A673 (cell line): Measurements from ENCODE around the gene NUTM2D. TPM values are rescaled to one million over a fixed set of nuclear protein-coding genes. Genes with fewer than 3 reads are reported as not detected.
"Not testable (repeated sequence)": the region's sequence is repeated elsewhere in the genome, so short reads cannot be mapped to it uniquely, and the experiment has no call there.

Experiments used
- BruUV-seq: library from RNA; stranded (reverse); fragments of 400-500 nt; replicated peaks from 2 replicates; lab custom pipeline; 2021; lab: Mats Ljungman, UMichigan
- CTCF ChIA-PET: fragments of 300-600 bp; sonication (Branson Sonifier 250); formaldehyde crosslinking; loops from one replicate; lab custom pipeline; 2022; ENCODE audit warnings: antibody characterized with exemption; lab: Charles Lee
- POLR2A ChIA-PET: fragments of 300-600 bp; sonication (Branson Sonifier 250); formaldehyde crosslinking; loops from one replicate; lab custom pipeline; 2022; ENCODE audit warnings: antibody characterized with exemption; ENCODE audit not compliant: low non-redundant PET; lab: Charles Lee
- DNase-seq: peaks from one replicate; pipeline ENCODE4 v3.0.0-alpha.2; 2015; ENCODE audit warnings: low spot score
- H3K27ac ChIP-seq: fragments of 200-600 bp; sonication (generic); 2 replicates; pipeline ENCODE4 v1.5.1; 2016; ENCODE audit warnings: mixed run types, low read depth, mild to moderate bottlenecking, mixed read lengths, antibody characterized with exemption, low read length; ENCODE audit not compliant: poor library complexity, severe bottlenecking
- H3K27me3 ChIP-seq: fragments of 200-600 bp; sonication (generic); replicated peaks from 2 replicates; pipeline ENCODE4 v1.6.1; 2017; ENCODE audit warnings: mixed run types, low read depth, mild to moderate bottlenecking, mixed read lengths, antibody characterized with exemption, low read length; ENCODE audit not compliant: insufficient read depth, poor library complexity
- H3K36me3 ChIP-seq: fragments of 200-600 bp; sonication (generic); 2 replicates; pipeline ENCODE4 v1.6.1; 2016; ENCODE audit warnings: mixed run types, mild to moderate bottlenecking, mixed read lengths, antibody characterized with exemption, low read length; ENCODE audit not compliant: insufficient read depth, poor library complexity, severe bottlenecking
- H3K4me1 ChIP-seq: fragments of 200-600 bp; sonication (generic); 2 replicates; pipeline ENCODE4 v1.6.1; 2017; ENCODE audit warnings: mixed run types, mild to moderate bottlenecking, mixed read lengths, antibody characterized with exemption, low read length; ENCODE audit not compliant: insufficient read depth, poor library complexity, severe bottlenecking
- H3K4me3 ChIP-seq: fragments of 200-600 bp; sonication (generic); 2 replicates; pipeline ENCODE4 v1.5.1; 2016; ENCODE audit warnings: low read depth, mixed run types, mild to moderate bottlenecking, mixed read lengths, low read length; ENCODE audit not compliant: poor library complexity, severe bottlenecking
- H3K9me3 ChIP-seq: fragments of 200-600 bp; sonication (generic); 2 replicates; pipeline ENCODE4 v1.6.1; 2016; ENCODE audit warnings: mixed run types, low read depth, mild to moderate bottlenecking, mixed read lengths, antibody characterized with exemption, low read length; ENCODE audit not compliant: poor library complexity, severe bottlenecking
- intact Hi-C: fragments of 100-400 bp; cut with micrococcal nuclease; formaldehyde crosslinking; loops from one replicate; pipeline ENCODE4 v1.10.0; 2022; ENCODE audit not compliant: unreplicated experiment
- total RNA-seq: library from RNA; stranded (reverse); gene quantifications from 2 replicates; pipeline ENCODE4 v1.2.3, GENCODE V29; 2021

The NUTM2D gene
- total RNA-seq, 1 experiment from 2014 or later = 1.3 TPM

GRCh38 chr10:87398436-87398835 lies 40.9 kb downstream of the NUTM2D start:
- POLR2A ChIA-PET, intact Hi-C loops, H3K4me3 ChIP-seq, DNase-seq, H3K36me3 ChIP-seq, H3K9me3 ChIP-seq, CTCF ChIA-PET, H3K27me3 ChIP-seq, H3K27ac ChIP-seq, BruUV-seq, H3K4me1 ChIP-seq: not testable (repeated sequence)

GRCh38 chr10:87407516-87408467 lies 50.2 kb downstream of the NUTM2D start:
- intact Hi-C loops, H3K36me3 ChIP-seq, H3K9me3 ChIP-seq, BruUV-seq, H3K27ac ChIP-seq, POLR2A ChIA-PET, H3K4me3 ChIP-seq, CTCF ChIA-PET, H3K4me1 ChIP-seq: not testable (repeated sequence)
- peaks cover 33% of the 10 kb centered on the region for H3K27me3 ChIP-seq
- peak; percentile 31 for DNase-seq

- H3K36me3 ChIP-seq, intact Hi-C loops: not testable (repeated sequence)
Observed at GRCh38 chr10:87413921-87414320, 56.4 kb downstream of the NUTM2D start.

More at GRCh38 chr10:87413921-87414320, 56.4 kb downstream of the NUTM2D start:
- BruUV-seq, DNase-seq, CTCF ChIA-PET, H3K27ac ChIP-seq, H3K4me3 ChIP-seq, POLR2A ChIA-PET, H3K9me3 ChIP-seq, H3K4me1 ChIP-seq: not testable (repeated sequence)
- H3K27me3 ChIP-seq = peaks cover 12% of the 10 kb centered on the region

Other genes with a start within 250 kb of the NUTM2D start
- gene NUTM2A, start 132.3 kb upstream of the NUTM2D start, total RNA-seq = 0.24 and 1.1 TPM in 2 replicates
- 13.5 and 15.2 TPM in 2 replicates for gene MINPP1, start 147.1 kb downstream of the NUTM2D start, total RNA-seq